GM23248 (cell line): Measurements from ENCODE around the gene LILRB5. TPM values are rescaled to one million over a fixed set of nuclear protein-coding genes. Genes with fewer than 3 reads are reported as not detected.
"Not testable (repeated sequence)": the region's sequence is repeated elsewhere in the genome, so short reads cannot be mapped to it uniquely, and the experiment has no call there.

Source experiments
- DNase-seq: peaks from one replicate; pipeline ENCODE4 v3.0.0-alpha.2; 2015
- H2AFZ ChIP-seq: fragments of 200-600 bp; sonication (generic); 2 replicates; pipeline ENCODE4 v1.6.1; 2016; ENCODE audit warnings: antibody characterized with exemption
- H3F3A ChIP-seq: fragments of 200-600 bp; sonication (generic); 2 replicates; pipeline ENCODE4 v1.6.1; 2016; ENCODE audit warnings: mild to moderate bottlenecking, antibody characterized with exemption, mixed run types; ENCODE audit not compliant: insufficient read depth
- H3K27ac ChIP-seq: fragments of 200-600 bp; sonication (generic); 2 replicates; pipeline ENCODE4 v1.5.1; 2016; ENCODE audit warnings: mild to moderate bottlenecking
- H3K27me3 ChIP-seq: fragments of 200-600 bp; sonication (generic); replicated peaks from 2 replicates; pipeline ENCODE4 v1.6.1; 2016; ENCODE audit warnings: mild to moderate bottlenecking; ENCODE audit not compliant: insufficient read depth
- H3K36me3 ChIP-seq: fragments of 200-600 bp; sonication (generic); 2 replicates; pipeline ENCODE4 v1.6.1; 2016; ENCODE audit warnings: low read depth, mild to moderate bottlenecking
- H3K4me1 ChIP-seq: fragments of 200-600 bp; sonication (generic); 2 replicates; pipeline ENCODE4 v1.6.1; 2016; ENCODE audit warnings: mild to moderate bottlenecking; ENCODE audit not compliant: insufficient read depth
- H3K4me2 ChIP-seq: fragments of 200-600 bp; sonication (generic); one replicate; pipeline ENCODE4 v1.6.1; 2016; ENCODE audit warnings: mild to moderate bottlenecking; ENCODE audit not compliant: unreplicated experiment
- H3K4me3 ChIP-seq: fragments of 200-600 bp; sonication (generic); 2 replicates; pipeline ENCODE4 v1.5.1; 2016; ENCODE audit warnings: mild to moderate bottlenecking
- H3K79me2 ChIP-seq: fragments of 200-600 bp; sonication (generic); 2 replicates; pipeline ENCODE4 v1.6.1; 2016; ENCODE audit warnings: mild to moderate bottlenecking; ENCODE audit not compliant: insufficient read depth
- H3K9ac ChIP-seq: fragments of 200-600 bp; sonication (generic); 2 replicates; pipeline ENCODE4 v1.6.1; 2016; ENCODE audit warnings: mild to moderate bottlenecking
- H3K9me2 ChIP-seq: fragments of 200-600 bp; sonication (generic); 2 replicates; pipeline ENCODE4 v1.6.1; 2016; ENCODE audit warnings: mixed run types, mild to moderate bottlenecking, moderate library complexity; ENCODE audit not compliant: insufficient read depth
- H3K9me3 ChIP-seq: fragments of 200-600 bp; sonication (generic); one replicate; pipeline ENCODE4 v1.6.1; 2017; ENCODE audit warnings: low read depth
- H4K20me1 ChIP-seq: fragments of 200-600 bp; sonication (generic); 2 replicates; pipeline ENCODE4 v1.6.0; 2016; ENCODE audit not compliant: insufficient read depth
- EZH2 ChIP-seq: fragments of 200-600 bp; sonication (generic); IDR thresholded peaks from 2 replicates; pipeline ENCODE4 v1.6.1; 2018; ENCODE audit warnings: antibody characterized with exemption, mild to moderate bottlenecking; ENCODE audit not compliant: insufficient read depth, poor library complexity, severe bottlenecking
- EZH2phosphoT487 ChIP-seq: fragments of 200-600 bp; sonication (generic); IDR thresholded peaks from 2 replicates; pipeline ENCODE4 v1.6.1; 2018; ENCODE audit warnings: antibody characterized with exemption, moderate library complexity, mild to moderate bottlenecking, low read depth; ENCODE audit not compliant: insufficient read depth
- WGBS, 2 experiments: methylation state at CpG; one replicate each; pipeline ENCODE4 v1.1.6; 2015 to 2017; ENCODE audit warnings: low lambda C conversion rate in 2 of 2, low coverage in 1 of 2; ENCODE audit errors: missing lambda C conversion rate in 2 of 2; 5-methylcytosine and 5-hydroxymethylcytosine counted together
- in situ Hi-C: fragments of 300-500 bp; cut with MboI; formaldehyde crosslinking; loops from 2 replicates; pipeline ENCODE4 v1.15.0; 2020
- polyA plus RNA-seq: library from polyadenylated mRNA; unstranded; fragments of >200 nt; fragmentation: Nextera tagmentation; extraction: Ambion mirVana; gene quantifications from 2 replicates; pipeline ENCODE4 v1.2.1, GENCODE V29; 2016
- total RNA-seq: library from RNA; depleted of rRNA; stranded (reverse); fragments of >200 nt; shearing (Covaris generic); gene quantifications from 2 replicates; pipeline ENCODE4 v1.2.3, GENCODE V29; 2014

Gene LILRB5
- total and polyA plus RNA-seq, 2 experiments from 2014 or later = not detected

GRCh38 chr19:54298357-54299125, 41.5 kb upstream of the LILRB5 start:
- Histone ChIP-seq H3K9me3 (no peaks in the 10 kb centered on the region), H3K9me2 (no peaks in the 10 kb centered on the region), H4K20me1 (no peaks in the 10 kb centered on the region), H3K36me3 (no peaks in the 10 kb centered on the region), H3F3A (no peaks in the 10 kb centered on the region), H3K4me2 (no peak overlapping the region), H3K4me3 (no peak overlapping the region), H2AFZ (no peak overlapping the region), H3K79me2 (no peaks in the 10 kb centered on the region), H3K9ac (no peak overlapping the region), H3K27me3 (no peaks in the 10 kb centered on the region; the same call in 1 of the 2 replicates), H3K4me1 (no peaks in the 10 kb centered on the region), H3K27ac (no peak overlapping the region)
- WGBS, 2 experiments = 13% methylated on average over 4 of the region's 4 CpGs
- DNase-seq = no peak
- in situ Hi-C loops = no loop called here
- TF ChIP-seq EZH2 (no peak), EZH2phosphoT487 (no peak)

GRCh38 chr19:54297759-54298305, 40.8 kb upstream of the LILRB5 start:
- Histone ChIP-seq H3F3A (no peaks in the 10 kb centered on the region), H3K9ac (no peak overlapping the region), H3K27ac (no peak overlapping the region), H2AFZ (no peak overlapping the region), H3K36me3 (no peaks in the 10 kb centered on the region), H3K9me2 (no peaks in the 10 kb centered on the region), H3K4me3 (no peak overlapping the region), H3K9me3 (no peaks in the 10 kb centered on the region), H3K4me2 (no peak overlapping the region), H4K20me1 (no peaks in the 10 kb centered on the region), H3K4me1 (no peaks in the 10 kb centered on the region), H3K27me3 (no peaks in the 10 kb centered on the region; the same call in 1 of the 2 replicates), H3K79me2 (no peaks in the 10 kb centered on the region)
- WGBS, 2 experiments = 16% methylated on average over 7 of the region's 7 CpGs
- DNase-seq = no peak
- in situ Hi-C loops = no loop called here
- TF ChIP-seq EZH2phosphoT487 = no peak
- no peak for TF ChIP-seq EZH2

- Histone ChIP-seq H3K36me3 (no peaks in the 10 kb centered on the region), H3K4me3 (no peak overlapping the region), H3K27ac (no peak overlapping the region), H3K9ac (no peak overlapping the region), H4K20me1 (no peaks in the 10 kb centered on the region), H3K27me3 (no peaks in the 10 kb centered on the region; the same call in 1 of the 2 replicates), H3F3A (no peaks in the 10 kb centered on the region), H3K9me2 (no peaks in the 10 kb centered on the region), H3K4me1 (no peaks in the 10 kb centered on the region), H2AFZ (no peak overlapping the region), H3K4me2 (no peak overlapping the region), H3K79me2 (no peaks in the 10 kb centered on the region), H3K9me3 (no peaks in the 10 kb centered on the region)
- WGBS, 2 experiments = 34 to 41% methylated on average over 6 of the region's 6 CpGs
- TF ChIP-seq EZH2 = no peak
- DNase-seq = no peak
- in situ Hi-C loops = no loop called here
These were observed 37.5 kb upstream of the LILRB5 start for GRCh38 chr19:54294539-54294938.

- H3F3A ChIP-seq, H2AFZ ChIP-seq, in situ Hi-C loops, H3K9ac ChIP-seq, H3K9me3 ChIP-seq, H3K9me2 ChIP-seq, H3K4me1 ChIP-seq, H3K36me3 ChIP-seq, H3K27me3 ChIP-seq, H3K4me3 ChIP-seq, H3K27ac ChIP-seq, H3K4me2 ChIP-seq, DNase-seq, H4K20me1 ChIP-seq, H3K79me2 ChIP-seq: not testable (repeated sequence)
- 37 to 49% methylated on average over 8 of the region's 8 CpGs for WGBS, 2 experiments
These were observed 32.1 kb upstream of the LILRB5 start for GRCh38 chr19:54289160-54289559.

GRCh38 chr19:54287456-54287855, 30.4 kb upstream of the LILRB5 start:
- no peaks in the 10 kb centered on the region for H3K36me3 ChIP-seq
- H3K9me3 ChIP-seq = no peaks in the 10 kb centered on the region
- no peak overlapping the region for H3K4me2 ChIP-seq
- H3K9me2 ChIP-seq = no peaks in the 10 kb centered on the region
- H3F3A ChIP-seq = 0 out of 2 replicates have a peak, but pooled peaks cover 6% of the 10 kb centered on the region
- no peak overlapping the region for H3K4me3 ChIP-seq
- no peaks in the 10 kb centered on the region for H3K4me1 ChIP-seq
- no peak overlapping the region for H2AFZ ChIP-seq
- no peak for TF ChIP-seq EZH2phosphoT487
- no peak for TF ChIP-seq EZH2
- peak; percentile 37 for DNase-seq
- peaks cover 4% of the 10 kb centered on the region for H3K27me3 ChIP-seq
- H3K79me2 ChIP-seq = no peaks in the 10 kb centered on the region
- H3K27ac ChIP-seq = no peak overlapping the region
- H4K20me1 ChIP-seq = no peaks in the 10 kb centered on the region
- H3K9ac ChIP-seq = no peak overlapping the region
- WGBS, 2 experiments = 5 to 7% methylated on average over 4 of the region's 4 CpGs
- in situ Hi-C loops = no loop called here

GRCh38 chr19:54286283-54286682, 29.2 kb upstream of the LILRB5 start:
- H2AFZ ChIP-seq, H3K79me2 ChIP-seq, in situ Hi-C loops, H3K4me3 ChIP-seq, H3K9me2 ChIP-seq, DNase-seq, H3F3A ChIP-seq, H3K9ac ChIP-seq, H3K27me3 ChIP-seq, H3K27ac ChIP-seq, H3K36me3 ChIP-seq, H3K4me2 ChIP-seq, H3K4me1 ChIP-seq, H3K9me3 ChIP-seq, H4K20me1 ChIP-seq: not testable (repeated sequence)
- 18 to 40% methylated on average over 4 to 9 of the region's 10 CpGs for WGBS, 2 experiments

- H3K9ac ChIP-seq, H3K4me3 ChIP-seq, H3K36me3 ChIP-seq, H2AFZ ChIP-seq, H3K9me3 ChIP-seq, H3K27me3 ChIP-seq, H3K4me2 ChIP-seq, DNase-seq, in situ Hi-C loops, H3K4me1 ChIP-seq, H3K9me2 ChIP-seq, H4K20me1 ChIP-seq, H3K27ac ChIP-seq, H3K79me2 ChIP-seq, H3F3A ChIP-seq: not testable (repeated sequence)
- WGBS, 2 experiments = 37 to 38% methylated on average over 9 to 11 of the region's 12 CpGs
These were observed 28.5 kb upstream of the LILRB5 start for GRCh38 chr19:54285427-54286056.
